Gastroesophageal sphincter (tissue), 4 donors: ENCODE measurements around the gene RPL14. TPM values are rescaled to one million over a fixed set of nuclear protein-coding genes. Genes with fewer than 3 reads are reported as not detected.

Source experiments
- ATAC-seq: fragments of 150-250 bp; one replicate; pipeline ENCODE4 v1.9.1; 2016; ENCODE audit warnings: mild to moderate bottlenecking, moderate library complexity
- H3K27ac ChIP-seq, 4 donors: fragments of 200-600 bp; sonication (generic) in 3 of 4; 1 replicate in 3 of 4; 2 replicates in 1 of 4; pipeline ENCODE4 v1.5.1; 2016 to 2019
- H3K27me3 ChIP-seq: fragments of 200-600 bp; sonication (generic); one replicate; pipeline ENCODE4 v1.5.1; 2019
- H3K36me3 ChIP-seq, 2 donors: fragments of 200-600 bp; sonication (generic); one replicate each; pipeline ENCODE4 v1.5.1; 2019; ENCODE audit warnings: control low read depth in 1 of 2
- H3K4me1 ChIP-seq, 3 donors: fragments of 200-600 bp; sonication (generic); 1 replicate in 2 of 3; 2 replicates in 1 of 3; pipeline ENCODE4 v1.5.1; 2016 to 2019; ENCODE audit warnings: control low read depth in 2 of 3
- H3K4me3 ChIP-seq, 2 donors: fragments of 200-600 bp; sonication (generic); one replicate each; pipeline ENCODE4 v1.5.1; 2019; ENCODE audit warnings: mild to moderate bottlenecking in 1 of 2, moderate library complexity in 1 of 2
- H3K9me3 ChIP-seq, 3 donors: fragments of 200-600 bp; sonication (generic); one replicate each; pipeline ENCODE4 v1.5.1; 2017 to 2019; ENCODE audit warnings: control low read depth in 2 of 3
- CTCF ChIP-seq, 4 experiments: fragments of 200-600 bp in 2 of 4; fragments of 450-650 bp in 2 of 4; sonication (generic) in 1 of 4; IDR thresholded peaks; one replicate each; pipeline ENCODE4 v1.5.1; 2017 to 2019; ENCODE audit warnings: antibody characterized with exemption in 4 of 4, mild to moderate bottlenecking in 2 of 4, moderate library complexity in 2 of 4
- EP300 ChIP-seq: sonication (generic); formaldehyde crosslinking; IDR thresholded peaks from one replicate; pipeline ENCODE4 v1.6.1; 2017; ENCODE audit warnings: antibody characterized with exemption, mild to moderate bottlenecking
- POLR2A ChIP-seq, 2 donors: fragments of 450-650 bp; IDR thresholded peaks; one replicate each; pipeline ENCODE4 v1.6.1; 2017; ENCODE audit warnings: antibody characterized with exemption in 2 of 2, mild to moderate bottlenecking in 2 of 2, moderate library complexity in 1 of 2
- POLR2AphosphoS5 ChIP-seq: sonication (generic); formaldehyde crosslinking; IDR thresholded peaks from one replicate; pipeline ENCODE4 v1.6.1; 2017; ENCODE audit warnings: antibody characterized with exemption
- WGBS, 2 donors: methylation state at CpG; one replicate each; pipeline ENCODE4 v1.1.5; 2018; ENCODE audit warnings: low coverage in 1 of 2; 5-methylcytosine and 5-hydroxymethylcytosine counted together
- total RNA-seq, 4 donors: library from RNA; depleted of rRNA; stranded (reverse); fragments of >200 nt; gene quantifications; one replicate each; pipeline ENCODE4 v1.1.0, GENCODE V29; 2016

Gene RPL14
- 100 to 1,000 TPM; 339 to 470 (median 384) TPM for total RNA-seq

DNA sequence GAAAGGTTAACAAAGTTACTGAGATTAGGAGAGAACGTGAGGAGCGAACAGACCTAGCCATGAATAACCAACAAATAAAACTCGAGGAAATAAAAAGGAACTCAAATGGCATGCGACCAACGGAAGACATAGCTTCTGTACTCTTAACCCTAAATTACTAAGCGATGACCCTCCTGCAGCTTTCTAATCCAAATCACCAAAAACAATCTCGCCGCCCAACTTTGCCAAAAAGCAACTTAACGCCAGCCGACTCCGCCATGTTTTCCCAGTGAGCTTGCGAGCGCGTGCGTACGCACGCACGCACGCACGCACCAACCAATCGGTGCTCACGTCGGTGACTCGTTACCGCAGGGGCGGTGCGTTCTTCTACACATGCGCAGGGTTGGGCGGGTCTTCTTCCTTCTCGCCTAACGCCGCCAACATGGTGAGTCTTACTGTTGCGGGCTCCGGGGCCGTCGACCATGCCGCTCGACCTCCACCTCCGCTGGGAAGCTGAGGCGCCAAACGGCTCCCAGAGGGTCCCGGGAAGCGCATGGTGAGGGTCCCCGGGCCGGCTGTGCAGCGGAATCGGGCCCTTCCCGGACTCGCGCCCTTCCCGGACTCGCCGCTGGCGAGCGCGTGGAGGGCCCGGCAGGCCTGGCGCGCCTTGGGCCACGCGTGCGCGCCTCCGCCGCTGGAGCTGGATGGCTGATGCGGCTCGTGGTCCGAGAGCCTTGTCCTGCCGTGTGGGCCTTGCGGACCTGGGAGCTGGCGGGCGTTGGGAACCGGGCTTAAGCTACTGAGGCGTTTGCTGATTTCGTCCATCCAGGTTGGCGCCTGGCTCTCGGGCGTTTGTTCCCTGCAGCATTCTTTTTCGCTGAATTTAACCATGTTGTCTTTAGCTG, at the start of gene RPL14:
TSS of gene RPL14 (plus strand) at position 400 of the 884 bp plus-strand sequence. CDS start at position 533, 133 bp downstream.
- Histone ChIP-seq H3K27ac (peak within 1 kb of the TSS; percentile 67 to 96 (median 92)), H3K36me3 (peaks cover 3 to 41% of the 10 kb centered on the region in 2 donors), H3K4me1 (peaks cover 6 to 55% (median 33%) of the 10 kb centered on the region in 3 donors), H3K4me3 (peak within 1 kb of the TSS; percentile 77 to 94), H3K9me3 (no peaks in the 10 kb centered on the region), H3K27me3 (no peaks in the 10 kb centered on the region)
- TF ChIP-seq CTCF (IDR thresholded peaks at IDR 0.05) (peak in 1 of 4 experiments; percentile 31), POLR2AphosphoS5 (peak; percentile 98), POLR2A (IDR thresholded peaks at IDR 0.05) (peak; percentile 91 to 92), EP300 (no peak)
- 0% methylated on average over 8 to 31 of the region's 79 CpGs for WGBS, 2 donors
- peak; percentile 90 for ATAC-seq

GRCh38 chr3:40407611-40408010, 49.5 kb upstream of the RPL14 start:
- Histone ChIP-seq H3K4me1 (no peaks in the 10 kb centered on the region), H3K4me3 (no peak overlapping the region), H3K27ac (no peak overlapping the region), H3K27me3 (no peaks in the 10 kb centered on the region), H3K36me3 (peaks cover 0 to 6% of the 10 kb centered on the region in 2 donors), H3K9me3 (no peaks in the 10 kb centered on the region)
- WGBS, 2 donors: 70 to 73% methylated on average over 3 of the region's 3 CpGs
- no peak for TF ChIP-seq EP300
- TF ChIP-seq POLR2AphosphoS5: no peak
- TF ChIP-seq CTCF (IDR thresholded peaks at IDR 0.05): no peak
- no peak for TF ChIP-seq POLR2A (IDR thresholded peaks at IDR 0.05)
- ATAC-seq: no peak

- Histone ChIP-seq H3K27ac (no peak overlapping the region), H3K27me3 (no peaks in the 10 kb centered on the region), H3K4me3 (no peak overlapping the region), H3K4me1 (no peaks in the 10 kb centered on the region), H3K36me3 (no peaks in the 10 kb centered on the region), H3K9me3 (no peaks in the 10 kb centered on the region)
- WGBS, 2 donors: 60% methylated on average over 1 of the region's 1 CpG; no CpG with 5 or more reads in 1 of the 2 donors
- ATAC-seq: no peak
- TF ChIP-seq POLR2A (IDR thresholded peaks at IDR 0.05) (no peak), EP300 (no peak), CTCF (IDR thresholded peaks at IDR 0.05) (no peak), POLR2AphosphoS5 (no peak)
Observed at GRCh38 chr3:40414270-40414669, 42.9 kb upstream of the RPL14 start.

- H3K36me3 ChIP-seq: peaks cover 0 to 5% of the 10 kb centered on the region in 2 donors
- no peaks in the 10 kb centered on the region for H3K27me3 ChIP-seq
- H3K4me3 ChIP-seq: no peak overlapping the region
- H3K27ac ChIP-seq: no peak overlapping the region
- TF ChIP-seq POLR2AphosphoS5 (no peak), POLR2A (IDR thresholded peaks at IDR 0.05) (no peak), EP300 (no peak), CTCF (IDR thresholded peaks at IDR 0.05) (no peak)
- no peaks in the 10 kb centered on the region for H3K4me1 ChIP-seq
- H3K9me3 ChIP-seq: no peaks in the 10 kb centered on the region
- 65 to 94% methylated on average over 2 of the region's 2 CpGs for WGBS, 2 donors
- no peak for ATAC-seq
Observed at GRCh38 chr3:40417845-40418543, 39.1 kb upstream of the RPL14 start.
